ENCODE data around the gene TTLL9. TPM values are rescaled to one million over a fixed set of nuclear protein-coding genes. Genes with fewer than 3 reads are reported as not detected.
A peak's percentile ranks its signal among the peaks of the same experiment; 100 is the strongest.

Gene TTLL9
- total and polyA plus RNA-seq, 2 of the 13 experiments (the other 11 are each of a cell fraction or from before 2014, with no cell fraction given), result not detected

- no peak for TF ChIP-seq ZNF740 (CRISPR knock-in tag; IDR thresholded peaks at IDR 0.05)
- TF ChIP-seq ATF7 (IDR thresholded peaks at IDR 0.05), result no peak
- TF ChIP-seq ATF7 (CRISPR knock-in tag; IDR thresholded peaks at IDR 0.05), result peak; percentile 28; the same call in 1 of the 2 replicates
- TF ChIP-seq ZNF101 (CRISPR knock-in tag; IDR thresholded peaks at IDR 0.05; ENCODE audit: borderline replicate concordance, low read depth), result 0 out of 2 replicates have a peak, but pooled peaks have one; percentile 59
- TF ChIP-seq ATF5 (CRISPR knock-in tag; IDR thresholded peaks at IDR 0.05; ENCODE audit: low read depth), result 0 out of 2 replicates have a peak, but pooled peaks have one; percentile 66
- TF ChIP-seq ZBED4 (CRISPR knock-in tag; IDR thresholded peaks at IDR 0.05; ENCODE audit: borderline replicate concordance), result peak; percentile 63; the same call in 1 of the 2 replicates
- TF ChIP-seq HNRNPH1 (optimal IDR thresholded peaks at IDR 0.05; ENCODE audit: low read depth, low read length), result no peak
- no peak; the same call in 1 of the 2 replicates for TF ChIP-seq ZFP36L1 (CRISPR knock-in tag; IDR thresholded peaks at IDR 0.05)
- TF ChIP-seq BRCA1 (CRISPR knock-in tag; IDR thresholded peaks at IDR 0.05), result no peak
- no peak for TF ChIP-seq SRSF1 (optimal IDR thresholded peaks at IDR 0.05; ENCODE audit: low read depth, low read length)
- TF ChIP-seq ZNF670 (CRISPR knock-in tag; IDR thresholded peaks at IDR 0.05; ENCODE audit: borderline replicate concordance), result peak; percentile 69; the same call in 1 of the 2 replicates
- TF ChIP-seq KLF15 (CRISPR knock-in tag; IDR thresholded peaks at IDR 0.05; ENCODE audit: borderline replicate concordance), result no peak
- TF ChIP-seq TRIM24 (CRISPR knock-in tag; IDR thresholded peaks at IDR 0.05), result no peak
- TF ChIP-seq HMGXB3 (CRISPR knock-in tag; IDR thresholded peaks at IDR 0.05; ENCODE audit: borderline replicate concordance), result peak; percentile 99
- 0 out of 2 replicates have a peak, but pooled peaks have one; percentile 40 for TF ChIP-seq ZNF263 (CRISPR knock-in tag; IDR thresholded peaks at IDR 0.05)
Observed at GRCh38 chr20:31879143-31879987, 8.9 kb downstream of the TTLL9 start (continued).

All from HepG2 (cell line).